EH (cell line): ENCODE results near the gene SH3TC1.
A peak's percentile ranks its signal among the peaks of the same experiment; 100 is the strongest.

Experiments
- DNase-seq: peaks from one replicate; pipeline ENCODE4 v3.0.0-alpha.2; 2015; ENCODE audit warnings: low read depth

The SH3TC1 gene

DNA sequence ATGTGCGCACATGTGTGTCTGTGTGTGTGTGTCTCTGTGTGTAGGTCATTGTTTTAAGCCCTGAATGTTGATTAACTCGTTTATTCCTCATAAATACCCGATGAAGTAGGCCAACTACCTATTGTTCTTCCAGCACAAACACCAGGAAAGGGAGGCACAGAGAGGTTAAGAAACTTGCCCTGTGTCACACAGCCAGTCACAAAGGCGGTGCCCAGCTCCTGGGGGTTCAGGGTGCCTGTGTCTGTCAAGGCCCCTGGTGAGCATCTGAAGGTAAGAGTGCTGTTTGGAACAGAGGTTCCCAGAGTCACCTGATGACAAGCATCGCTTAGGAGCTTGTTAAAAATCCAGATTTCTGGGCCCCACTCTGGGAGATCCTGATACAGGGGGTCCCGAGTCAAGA, 18.0 kb upstream of the SH3TC1 start:
- DNase-seq: no peak

DNA sequence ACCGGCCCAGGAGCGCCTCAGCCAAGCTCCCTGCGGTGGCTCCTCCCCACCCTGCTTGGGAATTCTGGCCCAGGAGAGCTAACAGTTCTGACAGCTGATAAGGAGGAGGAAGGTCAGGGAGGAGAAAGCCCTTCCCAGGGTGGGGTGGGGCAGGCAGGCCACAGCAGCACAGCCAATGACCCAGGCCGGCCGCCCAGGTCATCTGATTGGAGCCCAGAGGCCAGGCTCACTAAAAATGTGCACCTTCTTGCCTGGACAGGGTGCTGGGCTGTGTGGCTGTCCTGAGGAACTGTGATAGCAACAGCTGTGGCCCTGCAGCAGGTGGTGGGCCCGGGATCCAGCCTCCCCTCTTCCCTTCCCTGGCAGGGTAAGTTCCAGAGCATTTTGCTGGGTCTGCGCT, 17.2 kb upstream of the SH3TC1 start:
- DNase-seq: no peak

DNA sequence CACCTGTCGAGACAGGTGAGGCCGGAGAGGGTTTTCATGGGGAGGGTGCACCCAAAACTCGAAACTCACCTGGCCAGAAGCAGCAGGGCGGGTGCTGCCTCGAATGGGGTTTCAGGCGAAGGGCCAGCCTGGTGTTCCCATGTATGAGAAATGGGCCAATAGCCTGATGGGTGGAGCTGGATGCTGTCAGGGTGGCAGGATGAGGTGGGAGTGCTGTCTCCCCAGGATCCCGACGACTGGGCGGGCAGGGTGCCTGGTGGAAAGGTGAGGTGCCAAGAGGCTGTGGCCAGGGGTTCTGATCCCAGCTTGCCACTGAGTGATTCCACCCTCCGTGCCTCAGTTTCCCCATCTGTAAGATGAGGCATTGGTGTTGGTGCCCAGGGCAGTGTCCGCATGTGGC, 16.8 kb upstream of the SH3TC1 start:
- DNase-seq: no peak

DNA sequence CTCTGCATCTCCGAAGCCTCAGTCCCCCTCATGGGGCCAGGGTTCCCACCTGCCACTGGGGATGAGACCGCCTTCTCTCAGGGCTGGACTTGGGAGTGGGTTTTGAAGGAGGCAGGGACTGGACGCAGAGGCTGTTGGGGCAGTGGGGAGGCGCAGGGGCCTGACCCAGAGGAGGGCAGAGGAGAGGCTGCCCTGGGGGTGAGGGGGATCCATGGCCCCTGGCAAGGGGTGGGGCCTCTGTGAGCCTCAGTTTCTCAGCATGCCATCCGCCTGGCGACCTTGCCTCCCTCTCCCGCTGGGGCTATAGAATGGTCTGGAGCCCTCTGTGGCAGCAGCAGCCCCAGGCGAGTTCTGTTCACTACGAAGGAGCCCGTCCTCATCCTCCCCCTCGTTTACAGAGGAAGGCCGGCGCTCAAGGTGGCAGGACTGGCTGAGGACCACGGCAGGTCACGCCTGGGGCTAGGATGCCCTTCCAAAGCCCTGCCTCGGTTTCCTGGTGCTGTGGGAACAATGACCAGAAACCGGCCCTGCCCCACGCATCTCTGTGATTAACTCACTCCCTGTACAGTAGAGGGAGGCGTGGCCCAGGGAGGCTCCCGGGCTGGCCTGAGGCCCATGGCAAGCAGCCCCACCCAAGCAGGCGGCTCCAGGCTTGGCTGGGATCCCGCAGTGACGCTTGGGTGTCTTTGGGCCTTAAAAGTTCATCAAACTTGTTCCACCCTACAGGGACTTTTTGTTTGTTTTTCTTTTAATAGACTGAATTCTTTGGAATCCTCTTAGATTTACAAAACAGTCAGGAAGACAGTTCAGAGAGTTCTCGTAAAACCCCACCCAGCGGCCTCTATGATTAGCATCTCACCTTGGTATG, 16.0 kb upstream of the SH3TC1 start:
- peak; percentile 95 for DNase-seq

DNA sequence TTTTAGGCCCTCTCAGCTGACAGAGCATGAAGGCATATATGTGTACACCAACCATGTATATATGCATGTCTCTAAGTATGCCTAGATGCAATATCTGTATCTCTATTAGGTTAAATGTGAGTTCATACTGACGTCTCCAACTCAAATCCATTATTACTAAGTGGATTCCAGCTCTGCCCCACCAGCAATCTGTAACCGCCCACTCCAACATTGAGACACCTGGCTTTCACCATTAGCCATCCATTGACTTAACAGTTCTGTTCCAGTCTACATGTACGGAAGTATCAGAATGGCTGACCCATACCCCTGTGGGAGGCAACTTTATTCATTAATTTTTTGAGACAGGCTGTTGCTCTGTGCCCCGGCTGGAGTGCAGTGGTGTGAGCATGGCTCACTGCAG, 15.0 kb upstream of the SH3TC1 start:
- no peak for DNase-seq

DNA sequence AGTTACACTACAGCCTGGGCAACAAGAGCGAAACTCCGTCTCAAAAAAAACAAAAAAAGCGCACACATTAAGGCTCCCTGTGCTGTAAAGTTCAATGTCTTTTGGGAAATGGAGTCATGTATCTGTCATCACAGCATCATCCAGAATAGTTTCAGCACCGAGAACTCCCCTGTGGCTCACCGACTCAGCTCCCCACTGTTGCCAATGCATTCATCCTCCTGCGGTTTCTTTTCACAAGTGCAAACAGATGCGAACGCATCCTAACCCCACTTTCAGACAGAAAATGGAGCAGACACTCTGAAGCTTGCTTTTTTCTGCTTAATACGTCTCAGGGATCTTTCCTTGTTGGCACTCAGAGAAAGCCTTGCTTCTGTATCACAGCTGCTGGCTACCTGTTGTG, 13.8 kb upstream of the SH3TC1 start:
- peak; percentile 83 for DNase-seq

DNA sequence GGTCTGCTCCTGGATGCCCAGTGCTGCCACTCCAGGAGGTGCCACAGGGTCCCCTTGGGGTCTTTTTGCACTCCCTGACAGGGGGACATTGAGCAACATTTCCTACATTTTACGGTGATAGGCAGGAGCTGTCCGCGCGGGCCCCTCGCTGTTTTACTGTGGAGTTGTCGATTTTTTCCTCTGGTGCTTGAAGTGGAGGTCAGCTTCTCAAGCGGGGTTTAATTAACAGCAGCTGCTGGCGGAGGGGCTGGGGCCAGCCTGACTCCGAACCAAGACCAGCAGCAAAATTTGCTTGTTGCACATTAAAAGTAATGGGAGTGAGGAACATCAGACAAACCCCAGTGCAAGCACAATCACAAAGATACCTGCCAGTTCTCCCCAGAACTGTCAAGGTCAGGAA, 13.2 kb upstream of the SH3TC1 start:
- peak; percentile 22 for DNase-seq

DNA sequence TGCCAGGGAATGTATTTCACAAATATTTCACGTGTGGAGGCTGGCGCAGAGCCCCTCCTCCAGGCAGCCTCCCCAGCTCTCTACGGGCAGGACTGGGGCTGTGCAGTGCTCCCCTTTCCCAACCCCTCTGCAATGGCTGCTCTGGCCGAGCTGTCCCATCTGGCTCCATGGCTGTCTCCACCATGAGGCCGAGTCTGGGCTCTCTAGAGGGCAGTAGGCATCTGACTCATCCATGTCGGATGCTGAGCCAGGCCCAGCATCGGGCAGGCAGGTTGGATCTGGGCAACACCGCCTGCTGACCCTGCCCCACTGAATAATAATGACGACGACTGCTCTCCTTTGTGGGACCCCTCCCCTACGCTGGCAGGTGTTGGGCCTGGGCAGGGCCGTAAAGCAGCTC, 11.0 kb upstream of the SH3TC1 start:
- peak; percentile 24 for DNase-seq

DNA sequence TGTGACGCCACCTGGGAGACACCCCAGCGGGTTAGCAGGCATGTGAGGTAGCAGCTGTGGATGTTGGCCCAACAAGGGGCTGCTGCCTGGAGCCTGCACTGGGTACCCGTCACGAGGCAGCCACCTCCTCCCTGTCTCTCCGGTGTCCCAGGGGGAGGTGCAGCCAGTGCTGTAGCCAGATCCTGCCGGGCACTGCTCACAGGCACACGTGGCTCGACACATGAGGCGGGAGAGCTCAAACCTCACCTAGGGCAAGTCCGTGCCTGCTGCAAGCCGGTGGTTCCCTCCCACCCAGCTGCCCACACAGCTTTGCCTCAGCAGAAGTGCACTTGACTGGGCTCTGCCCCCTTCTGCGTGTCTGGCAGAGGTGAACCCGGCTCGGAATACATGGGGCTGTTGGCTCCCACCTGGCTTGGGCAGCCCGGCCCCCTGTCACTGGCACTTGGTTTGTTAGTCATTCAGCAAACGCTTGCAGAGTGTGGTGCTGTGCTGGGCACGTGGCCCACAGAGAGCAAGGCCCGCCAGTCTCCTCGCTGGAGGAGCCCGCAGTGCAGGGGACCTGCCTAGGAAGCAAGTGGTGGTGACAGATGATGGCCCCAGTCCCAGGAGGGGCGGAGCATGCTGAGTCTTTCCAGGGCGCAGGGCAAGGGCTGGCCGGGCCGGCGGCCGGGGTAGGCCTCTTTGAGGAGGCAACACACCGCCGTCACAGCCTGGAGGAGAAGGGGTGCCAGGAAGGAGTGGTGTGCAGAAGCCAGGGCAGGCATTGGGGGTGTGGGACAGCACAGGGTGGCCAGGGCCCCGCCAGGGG, 10.1 kb upstream of the SH3TC1 start:
- DNase-seq: no peak

DNA sequence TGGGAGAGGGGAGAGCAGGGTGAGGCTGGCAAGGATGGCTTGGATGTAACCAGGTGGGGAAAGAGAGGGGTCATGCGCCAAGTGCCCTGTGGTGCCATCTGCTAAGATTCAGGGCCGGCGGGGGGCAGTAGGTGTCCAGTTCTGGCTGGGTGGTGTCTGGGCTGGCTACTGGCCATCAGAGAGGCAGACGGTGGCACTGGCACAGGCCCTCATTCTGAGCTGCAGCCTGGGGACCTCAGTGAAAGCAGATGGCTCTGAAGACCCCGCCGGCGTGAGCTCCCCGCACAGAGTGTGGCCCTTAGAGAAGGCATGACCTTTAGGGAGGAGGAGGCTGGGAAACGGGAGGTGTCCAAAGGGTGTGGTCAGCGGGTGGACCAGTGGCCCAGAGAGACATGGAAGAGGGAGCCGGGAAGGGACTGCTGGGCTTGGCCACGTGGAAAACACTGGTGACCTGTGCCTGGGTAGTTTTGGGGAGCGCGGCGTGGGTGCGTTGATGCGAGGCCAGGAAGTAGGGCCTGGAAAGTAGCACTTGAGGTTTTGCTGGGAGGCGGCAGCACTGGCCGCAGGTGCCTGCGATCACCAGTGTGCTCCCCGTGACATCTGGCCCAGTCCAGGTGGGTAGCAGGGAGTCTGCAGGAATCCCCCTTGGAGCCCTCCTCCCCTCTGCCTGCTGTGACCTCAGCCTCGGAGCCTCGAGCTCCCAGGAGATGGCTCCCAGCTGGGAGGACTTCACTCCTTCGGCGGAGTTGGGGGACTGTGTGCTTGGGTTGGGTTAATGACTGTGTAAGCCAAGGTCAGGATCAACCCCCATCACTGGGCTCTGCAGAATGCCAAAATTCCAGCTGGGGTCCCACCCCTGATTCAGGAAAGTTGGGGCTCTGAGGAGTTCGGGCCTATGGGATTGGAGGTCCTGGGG, 9.3 kb upstream of the SH3TC1 start:
- no peak for DNase-seq

DNA sequence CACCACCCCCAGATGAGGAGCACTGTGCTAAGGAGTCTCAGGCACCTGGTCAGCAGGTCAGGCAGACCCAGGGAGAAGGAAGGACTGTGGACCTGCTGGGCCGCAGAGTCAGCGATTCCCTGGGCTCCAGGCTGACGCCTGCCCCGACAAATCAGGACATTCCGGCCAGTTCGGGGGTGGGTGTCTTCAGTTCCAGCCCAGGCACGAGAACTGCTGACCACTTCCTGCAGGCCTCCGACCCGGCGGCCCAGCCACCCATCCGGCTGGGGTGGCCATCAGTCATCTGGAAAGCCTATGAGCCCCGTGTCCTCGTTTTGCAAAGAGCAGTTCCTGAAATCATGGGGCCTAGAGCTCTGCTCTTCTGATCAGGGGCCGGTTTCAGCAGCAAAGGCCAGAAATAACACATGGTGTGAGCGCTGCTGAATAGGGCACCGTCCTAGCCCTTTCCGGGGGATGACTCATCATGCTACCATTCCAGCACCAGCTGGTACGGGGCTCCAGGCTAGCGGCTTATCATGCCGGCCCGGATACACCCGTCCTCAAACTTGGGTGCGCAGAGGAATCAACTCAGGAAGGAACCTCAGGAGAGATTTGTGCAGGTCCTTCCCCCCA, 7.8 kb upstream of the SH3TC1 start:
- DNase-seq: peak; percentile 64

DNA sequence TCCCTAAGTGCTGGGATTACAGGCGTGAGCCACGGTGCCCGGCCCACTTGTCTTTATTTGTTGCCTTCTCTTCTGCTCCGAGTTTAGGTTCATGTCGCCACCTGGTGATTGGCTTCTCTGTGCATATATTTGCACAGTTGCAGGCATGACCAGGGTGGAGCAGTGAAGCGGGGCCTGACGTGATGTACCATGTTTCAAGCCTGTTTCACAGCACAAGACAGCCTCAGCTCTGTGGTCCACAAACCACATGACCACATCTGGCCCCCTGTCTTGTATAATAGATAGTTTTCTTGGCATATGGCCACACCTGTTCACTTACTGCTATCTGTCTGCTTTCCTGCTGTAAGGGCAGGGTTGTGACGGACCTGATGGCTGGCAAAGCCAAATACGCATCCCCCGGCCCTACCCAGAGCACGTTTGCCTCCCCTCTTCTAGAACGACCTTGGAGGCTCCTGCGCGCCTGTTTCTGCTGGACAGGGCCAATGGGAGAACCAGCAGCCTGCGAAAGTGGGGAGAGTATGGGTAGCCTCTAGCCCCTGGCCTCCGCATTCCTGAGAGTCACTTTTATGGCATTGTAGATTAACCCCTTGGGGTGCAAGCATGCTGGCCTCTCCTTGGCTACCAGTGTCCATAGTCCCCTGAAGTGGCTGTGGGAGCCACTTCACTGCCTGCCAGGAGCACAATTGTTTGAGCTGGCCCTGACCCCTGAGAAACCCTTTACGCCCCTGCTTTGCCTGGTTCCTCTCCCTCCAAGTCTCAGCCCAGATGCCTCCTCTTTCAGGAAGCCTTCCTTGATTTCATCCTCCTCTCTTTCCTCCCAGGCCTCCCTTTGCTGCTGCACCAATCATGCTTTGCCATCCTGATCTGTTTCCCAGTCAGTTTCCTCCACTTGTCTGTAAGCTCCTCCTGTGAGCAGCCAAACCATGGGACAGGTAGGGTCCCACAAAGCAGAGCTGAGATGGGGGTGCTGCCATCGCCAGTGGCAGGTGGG, 6.0 kb upstream of the SH3TC1 start:
- peak; percentile 41 for DNase-seq

DNA sequence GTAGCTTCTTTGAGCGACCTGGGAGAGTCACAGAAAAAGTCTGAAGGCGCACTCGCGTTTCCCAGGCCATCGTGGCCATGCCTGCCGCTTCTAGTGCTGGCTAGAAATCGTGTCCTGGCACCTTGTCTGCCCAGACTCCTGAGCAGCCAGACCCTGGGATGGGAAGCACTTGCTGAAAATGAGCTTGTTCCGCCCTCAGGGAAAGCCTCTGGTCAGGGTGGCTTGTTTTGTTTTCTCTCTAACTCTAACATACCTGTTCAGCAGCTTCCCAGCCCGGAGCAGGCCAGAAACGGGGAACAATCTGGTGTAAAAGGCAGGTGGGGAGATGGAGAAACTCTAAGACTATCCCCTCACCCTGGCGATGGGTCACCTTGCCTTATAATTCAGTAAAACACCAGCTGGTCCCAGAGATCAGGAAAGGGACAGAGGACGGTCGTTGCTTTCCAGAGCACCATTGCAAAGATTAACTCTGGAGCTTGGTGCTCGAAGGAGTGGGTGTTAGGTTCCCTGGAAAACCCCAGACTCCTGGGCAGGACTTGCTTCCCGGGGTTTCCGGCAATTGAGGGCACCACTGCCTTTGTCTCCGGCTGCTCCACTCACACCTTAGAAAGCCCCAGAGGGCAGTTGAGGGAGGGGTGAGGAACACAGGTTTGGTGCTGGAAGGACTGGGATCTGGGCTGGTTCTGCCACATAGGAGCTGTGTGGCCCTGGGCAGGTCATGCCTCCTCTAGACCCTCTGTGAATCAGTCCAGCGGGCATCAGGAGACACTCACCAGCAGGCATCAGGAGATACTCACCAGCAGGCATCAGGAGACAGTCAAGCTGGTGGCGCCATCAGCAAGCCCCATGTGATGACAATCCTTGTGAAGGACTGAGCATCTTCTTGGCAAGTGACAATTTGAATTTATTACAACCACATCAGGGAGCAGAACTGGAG, 4.5 kb upstream of the SH3TC1 start:
- no peak for DNase-seq

DNA sequence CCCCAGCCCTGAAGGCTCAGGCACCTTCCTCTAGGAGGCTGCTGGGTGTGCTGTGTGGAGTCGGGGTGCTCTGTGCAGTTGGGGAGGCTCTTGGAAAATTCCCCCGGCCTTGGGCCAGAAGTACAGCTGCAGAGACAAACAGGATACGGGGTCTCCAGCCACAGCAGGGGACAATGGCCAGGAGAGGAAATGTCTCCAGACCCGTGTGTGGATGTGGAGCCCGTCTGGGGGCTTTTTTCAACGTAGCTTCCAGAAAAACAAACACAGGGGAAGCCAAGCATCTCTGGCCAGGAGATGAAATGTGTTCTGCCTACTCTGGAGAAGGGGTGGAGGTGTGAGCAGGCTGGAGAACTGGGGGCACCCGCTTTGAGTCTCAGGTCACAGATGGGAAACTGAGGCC, 3.7 kb upstream of the SH3TC1 start:
- DNase-seq: no peak

DNA sequence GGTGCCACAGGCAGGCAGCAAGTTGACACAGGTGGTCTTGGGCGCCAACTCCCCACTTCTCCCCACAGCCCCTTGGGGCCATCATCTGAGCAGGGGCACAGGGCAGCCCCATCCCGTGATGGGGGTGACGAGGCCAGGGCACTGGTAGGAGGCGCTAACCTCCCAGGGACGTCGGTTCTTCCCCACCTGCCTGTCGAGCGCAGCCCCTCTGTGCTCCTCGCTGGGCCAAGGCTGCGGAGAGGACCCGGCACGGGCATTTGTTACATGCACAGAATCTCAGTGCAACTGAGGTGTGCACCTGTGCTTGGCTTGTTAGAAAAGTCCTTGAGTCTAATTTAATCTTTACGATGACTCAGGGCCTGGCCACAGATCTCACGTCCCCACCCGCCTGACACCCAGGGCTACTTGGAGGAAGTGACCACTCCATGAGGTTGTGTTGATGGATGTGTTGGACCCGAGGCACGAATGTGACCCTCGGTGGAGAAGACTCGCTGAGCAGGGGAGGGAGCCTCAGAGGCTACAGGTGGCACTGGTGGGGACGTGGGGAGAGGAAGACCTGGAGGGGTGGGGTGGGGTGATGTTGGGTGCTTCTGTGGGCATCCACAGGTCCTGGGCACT, 3.1 kb upstream of the SH3TC1 start:
- DNase-seq: no peak

DNA sequence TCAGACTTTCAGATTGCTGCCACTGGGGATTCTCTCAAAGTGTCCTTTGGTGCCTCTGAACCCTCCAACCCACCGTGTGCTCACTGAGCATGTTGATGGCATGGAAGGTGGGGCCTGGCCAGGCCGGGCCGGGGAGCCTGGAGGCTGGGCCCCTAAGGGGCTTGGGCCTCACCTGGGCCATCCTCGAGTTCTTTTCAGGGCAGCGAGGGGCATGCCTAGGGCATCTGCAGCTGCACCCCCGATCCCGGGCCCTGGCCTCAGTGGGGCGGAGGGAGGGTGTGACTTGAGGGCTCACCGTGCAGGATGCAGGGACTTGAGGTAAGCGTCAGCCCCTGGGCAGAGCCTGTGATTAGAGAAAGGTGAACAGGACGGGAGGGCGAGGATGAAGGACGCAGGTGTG, 1.6 kb upstream of the SH3TC1 start:
- no peak for DNase-seq

DNA sequence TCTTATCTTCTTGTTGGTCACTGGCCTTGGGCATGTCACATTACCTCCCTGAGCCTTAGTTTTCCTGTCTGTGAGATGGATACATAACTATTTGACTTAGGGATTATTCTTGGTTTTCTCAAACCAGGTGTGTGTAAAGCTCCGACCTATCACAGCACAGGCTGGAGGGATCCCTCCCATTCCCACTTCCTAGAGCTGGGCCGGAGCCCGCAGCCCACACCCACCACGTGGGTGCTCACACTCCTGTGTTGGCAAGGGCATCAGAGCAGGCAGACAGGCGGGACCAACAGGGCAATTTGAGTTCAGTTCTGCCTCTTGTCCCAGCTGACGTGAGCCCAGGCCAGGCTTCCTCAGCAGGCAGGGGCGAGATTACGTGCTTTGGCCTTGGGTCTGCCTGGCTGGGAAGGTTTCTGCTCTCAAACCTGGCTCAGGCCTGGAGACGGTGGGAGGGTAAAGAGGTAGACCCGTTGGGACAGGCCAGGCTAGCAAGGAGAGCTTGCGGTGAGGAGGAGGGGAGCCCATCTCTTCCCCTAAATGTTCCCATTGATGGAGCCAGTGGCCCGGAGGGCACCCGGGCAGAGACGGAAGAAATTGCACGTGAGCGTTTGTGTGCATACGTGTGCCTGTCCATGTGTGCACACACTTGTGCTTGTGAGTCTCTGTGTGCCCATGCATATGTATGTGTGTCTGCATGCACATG, 734 bp upstream of the SH3TC1 start:
- DNase-seq: no peak

DNA sequence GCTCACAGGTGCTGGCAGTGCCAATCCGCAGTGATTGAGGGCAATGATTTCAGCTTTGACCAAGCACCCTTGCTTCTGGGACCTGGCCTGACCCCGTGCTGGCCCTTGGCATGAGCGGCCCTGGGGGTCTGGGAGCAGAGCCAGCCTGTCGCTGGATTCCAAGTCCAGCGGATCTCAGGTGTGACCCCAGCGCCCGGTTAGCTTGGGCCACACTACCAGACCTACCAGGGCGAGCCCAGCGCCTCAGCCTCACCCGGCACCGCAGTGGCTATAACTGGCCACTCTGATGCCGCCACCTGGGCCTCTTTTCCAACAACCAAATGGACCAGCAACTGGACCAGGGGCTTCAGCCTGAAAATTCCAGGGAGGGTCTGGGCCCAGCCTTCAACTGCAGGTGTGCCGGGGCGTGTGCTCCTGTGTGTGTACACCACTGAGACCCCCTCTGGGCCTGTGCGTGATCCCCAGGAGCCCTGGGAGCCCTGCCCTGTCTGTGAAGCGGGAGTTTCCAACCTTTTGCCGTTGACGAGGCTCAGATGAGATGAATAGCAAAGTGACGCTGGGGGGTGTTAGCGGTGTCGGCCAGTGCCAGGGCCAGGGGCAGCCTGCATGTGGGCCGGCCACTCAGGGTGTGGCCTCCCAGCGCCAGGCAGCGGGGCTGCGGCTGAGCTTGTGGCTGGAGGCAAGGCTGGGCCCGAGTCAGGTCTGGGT, 658 bp downstream of the SH3TC1 start:
- DNase-seq: no peak
